Ovary (tissue), 3 donors: Measurements from ENCODE around the gene PRDM15.

ENCODE experiments used
- POLR2A ChIP-seq: fragments of 450-650 bp; IDR thresholded peaks from one replicate; pipeline ENCODE4 v1.6.1; 2017; ENCODE audit warnings: antibody characterized with exemption, mild to moderate bottlenecking, moderate library complexity
- TF ChIP-seq, protein P1 (sequence below), 3 donors: fragments of 450-650 bp in 2 of 3; fragments of 200-600 bp in 1 of 3; IDR thresholded peaks; one replicate each; pipeline versions ENCODE4 v1.5.1 to v1.8.0; 2016 to 2022; ENCODE audit warnings: antibody characterized with exemption in 3 of 3, mild to moderate bottlenecking in 1 of 3
- donor health status: DM: no; HTN: no; CAD: no.

DNA sequence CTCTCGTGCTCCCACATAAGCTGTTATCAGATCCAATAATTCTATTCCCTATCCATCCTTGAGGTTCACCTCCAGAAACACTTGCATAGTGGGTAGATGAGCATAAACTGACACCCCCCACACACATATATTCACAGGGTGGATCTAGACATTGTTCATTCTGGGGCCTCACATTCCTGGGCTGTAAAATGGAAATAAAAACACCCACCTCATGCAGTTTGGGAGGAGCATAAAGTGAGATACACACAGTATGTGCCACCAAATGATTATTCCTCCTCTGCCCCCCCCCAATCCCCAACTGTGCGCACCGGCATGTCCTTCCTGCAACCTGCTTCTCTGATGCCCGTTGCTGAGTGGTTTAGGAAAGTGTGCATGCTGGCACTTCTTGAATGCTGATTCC lies 17.9 kb downstream of the PRDM15 start:
- TF ChIP-seq, protein P1, sequence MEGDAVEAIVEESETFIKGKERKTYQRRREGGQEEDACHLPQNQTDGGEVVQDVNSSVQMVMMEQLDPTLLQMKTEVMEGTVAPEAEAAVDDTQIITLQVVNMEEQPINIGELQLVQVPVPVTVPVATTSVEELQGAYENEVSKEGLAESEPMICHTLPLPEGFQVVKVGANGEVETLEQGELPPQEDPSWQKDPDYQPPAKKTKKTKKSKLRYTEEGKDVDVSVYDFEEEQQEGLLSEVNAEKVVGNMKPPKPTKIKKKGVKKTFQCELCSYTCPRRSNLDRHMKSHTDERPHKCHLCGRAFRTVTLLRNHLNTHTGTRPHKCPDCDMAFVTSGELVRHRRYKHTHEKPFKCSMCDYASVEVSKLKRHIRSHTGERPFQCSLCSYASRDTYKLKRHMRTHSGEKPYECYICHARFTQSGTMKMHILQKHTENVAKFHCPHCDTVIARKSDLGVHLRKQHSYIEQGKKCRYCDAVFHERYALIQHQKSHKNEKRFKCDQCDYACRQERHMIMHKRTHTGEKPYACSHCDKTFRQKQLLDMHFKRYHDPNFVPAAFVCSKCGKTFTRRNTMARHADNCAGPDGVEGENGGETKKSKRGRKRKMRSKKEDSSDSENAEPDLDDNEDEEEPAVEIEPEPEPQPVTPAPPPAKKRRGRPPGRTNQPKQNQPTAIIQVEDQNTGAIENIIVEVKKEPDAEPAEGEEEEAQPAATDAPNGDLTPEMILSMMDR (IDR thresholded peaks at IDR 0.05): no peak
- no peak for TF ChIP-seq POLR2A
